SH-SY5Y (cell line): ENCODE measurements around the gene ZBTB46.

Source experiments
- GATA2 ChIP-seq: IDR thresholded peaks from 2 replicates; pipeline ENCODE4 v1.6.1; 2011; ENCODE audit warnings: mild to moderate bottlenecking, low read depth, low read length
- GATA3 ChIP-seq: IDR thresholded peaks from 2 replicates; pipeline ENCODE4 v1.6.1; 2011; ENCODE audit warnings: low read depth, mild to moderate bottlenecking, low read length, moderate library complexity

GRCh38 chr20:63735859-63736718 is 95.0 kb downstream of the ZBTB46 start, which contains the start of gene LIME1:
- no peak for TF ChIP-seq GATA2
- no peak for TF ChIP-seq GATA3
